NK-92 (cell line): Measurements from ENCODE around the gene PTPRN2.
"Not testable (repeated sequence)": the region's sequence is repeated elsewhere in the genome, so short reads cannot be mapped to it uniquely, and the experiment has no call there.

Experiments used
- DNase-seq: peaks from one replicate; lab custom pipeline; 2025; ENCODE audit not compliant: unreplicated experiment; lab: John Stamatoyannopoulos, UW

Gene PTPRN2

GRCh38 chr7:158357106-158357897 lies 230.3 kb downstream of the PTPRN2 start:
- no peak for DNase-seq

- no peak for DNase-seq
Observed at GRCh38 chr7:158356454-158356853, 231.2 kb downstream of the PTPRN2 start.

GRCh38 chr7:158355456-158356065 lies 232.1 kb downstream of the PTPRN2 start:
- DNase-seq = no peak

- DNase-seq = no peak
Observed at GRCh38 chr7:158354861-158355260, 232.8 kb downstream of the PTPRN2 start.

GRCh38 chr7:158353606-158354570 lies 233.7 kb downstream of the PTPRN2 start:
- no peak for DNase-seq

GRCh38 chr7:158351899-158352729 lies 235.5 kb downstream of the PTPRN2 start:
- not testable (repeated sequence) for DNase-seq

- DNase-seq = no peak
Observed at GRCh38 chr7:158351481-158351880, 236.1 kb downstream of the PTPRN2 start.

GRCh38 chr7:158351051-158351450 lies 236.6 kb downstream of the PTPRN2 start:
- DNase-seq = no peak

GRCh38 chr7:158350166-158350900 lies 237.3 kb downstream of the PTPRN2 start:
- no peak for DNase-seq

GRCh38 chr7:158348446-158348845 lies 239.2 kb downstream of the PTPRN2 start:
- DNase-seq = no peak

GRCh38 chr7:158348039-158348438 lies 239.6 kb downstream of the PTPRN2 start:
- DNase-seq = not testable (repeated sequence)

- no peak for DNase-seq
Observed at GRCh38 chr7:158345731-158346130, 241.9 kb downstream of the PTPRN2 start.

GRCh38 chr7:158344706-158345300 lies 242.8 kb downstream of the PTPRN2 start:
- DNase-seq = no peak

GRCh38 chr7:158343936-158344455 lies 243.6 kb downstream of the PTPRN2 start:
- DNase-seq = no peak

- no peak for DNase-seq
Observed at GRCh38 chr7:158343526-158343925, 244.1 kb downstream of the PTPRN2 start.

GRCh38 chr7:158341097-158341496 lies 246.5 kb downstream of the PTPRN2 start:
- not testable (repeated sequence) for DNase-seq

- DNase-seq = not testable (repeated sequence)
Observed at GRCh38 chr7:158336952-158337351, 250.7 kb downstream of the PTPRN2 start.

- not testable (repeated sequence) for DNase-seq
Observed at GRCh38 chr7:158332516-158332915, 255.1 kb downstream of the PTPRN2 start.

GRCh38 chr7:158331826-158332450 lies 255.7 kb downstream of the PTPRN2 start:
- not testable (repeated sequence) for DNase-seq
